Measurements from ENCODE around the gene CDC42EP4. TPM values are rescaled to one million over a fixed set of nuclear protein-coding genes. Genes with fewer than 3 reads are reported as not detected.
"Not testable (repeated sequence)": the region's sequence is repeated elsewhere in the genome, so short reads cannot be mapped to it uniquely, and the experiment has no call there.

CDC42EP4 gene
- total RNA-seq, 1 experiment from 2014 or later = 52.4 TPM

DNA sequence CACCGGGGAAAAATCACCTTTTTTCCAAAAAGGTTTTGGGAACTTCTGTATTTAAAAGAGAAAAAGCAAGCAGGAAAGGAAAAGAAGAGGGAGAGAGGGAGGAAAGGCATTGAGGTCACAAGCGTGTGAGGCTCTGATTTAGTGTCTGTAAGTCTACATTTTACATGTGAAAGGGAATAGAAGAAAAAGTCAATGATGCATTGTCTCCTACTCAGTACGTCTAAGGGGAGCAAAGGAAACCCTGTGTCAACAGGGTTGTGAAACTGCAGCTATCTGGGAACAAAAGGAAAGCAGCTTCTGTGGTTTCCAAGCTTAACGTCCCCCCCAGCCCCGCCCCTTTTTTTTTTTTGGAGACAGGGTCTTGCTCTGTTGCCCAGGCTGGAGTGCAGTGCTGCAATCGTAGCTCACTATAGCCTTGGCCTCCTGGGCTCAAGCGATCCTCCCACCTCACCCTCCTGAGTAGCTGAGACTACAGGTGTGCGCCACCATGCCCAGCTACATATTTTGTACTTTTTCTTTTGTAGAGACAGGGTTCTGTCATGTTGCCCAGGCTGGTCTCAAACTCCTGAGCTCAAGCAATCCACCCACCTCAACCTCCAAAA lies 1.8 kb upstream of the CDC42EP4 start:
- H3K9me3 ChIP-seq = no peaks in the 10 kb centered on the region

DNA sequence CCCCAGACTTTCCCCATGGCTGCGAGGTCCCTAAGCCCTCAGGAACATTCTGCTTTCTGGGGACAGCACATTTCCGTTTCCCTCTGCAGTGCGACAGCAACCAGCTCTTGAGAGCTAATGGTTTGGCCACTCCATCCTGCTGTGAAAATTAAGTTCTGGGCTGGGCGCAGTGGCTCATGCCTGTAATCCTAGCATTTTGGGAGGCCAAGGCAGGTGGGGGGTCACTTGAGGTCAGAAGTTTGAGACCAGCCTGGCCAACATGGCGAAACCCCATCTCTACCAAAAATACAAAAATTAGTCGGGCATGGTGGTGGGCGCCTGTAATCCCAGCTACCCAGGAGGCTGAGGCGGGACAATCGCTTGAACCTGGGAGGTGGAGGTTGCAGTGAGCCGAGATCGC lies 1.1 kb upstream of the CDC42EP4 start:
- H3K9me3 ChIP-seq, DNase-seq, H3K27me3 ChIP-seq, H3K4me3 ChIP-seq: not testable (repeated sequence)
- H3K36me3 ChIP-seq = peaks cover 20% of the 10 kb centered on the region

More for the DNA sequence above, 1.8 kb upstream of the CDC42EP4 start:
- DNase-seq = no peak
- peaks cover 12% of the 10 kb centered on the region for H3K36me3 ChIP-seq
- no peak overlapping the region for H3K4me3 ChIP-seq
- no peaks in the 10 kb centered on the region for H3K27me3 ChIP-seq

DNA sequence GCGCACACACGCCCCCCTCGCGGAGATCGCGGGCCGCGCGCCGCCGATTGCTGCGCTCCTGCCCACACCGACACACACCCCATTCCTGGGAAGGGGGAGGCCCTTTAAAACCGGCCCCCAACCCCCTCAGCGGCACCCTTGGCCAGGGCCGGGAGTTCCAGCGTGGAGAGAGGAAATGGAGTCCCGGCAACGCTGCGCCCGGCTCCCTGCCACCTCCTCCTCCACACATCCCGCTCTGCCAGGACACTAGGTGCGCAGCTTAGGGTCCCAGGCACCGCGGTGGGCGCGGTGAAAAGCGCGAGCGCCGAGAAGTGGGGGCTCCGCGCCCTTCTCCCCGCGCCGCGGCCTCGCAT lies 397 bp downstream of the CDC42EP4 start:
- Histone ChIP-seq H3K9me3 (no peaks in the 10 kb centered on the region), H3K27me3 (no peaks in the 10 kb centered on the region), H3K4me3 (peak overlapping the region; percentile 91), H3K36me3 (peaks cover 28% of the 10 kb centered on the region)
- DNase-seq = peak; percentile 68

DNA sequence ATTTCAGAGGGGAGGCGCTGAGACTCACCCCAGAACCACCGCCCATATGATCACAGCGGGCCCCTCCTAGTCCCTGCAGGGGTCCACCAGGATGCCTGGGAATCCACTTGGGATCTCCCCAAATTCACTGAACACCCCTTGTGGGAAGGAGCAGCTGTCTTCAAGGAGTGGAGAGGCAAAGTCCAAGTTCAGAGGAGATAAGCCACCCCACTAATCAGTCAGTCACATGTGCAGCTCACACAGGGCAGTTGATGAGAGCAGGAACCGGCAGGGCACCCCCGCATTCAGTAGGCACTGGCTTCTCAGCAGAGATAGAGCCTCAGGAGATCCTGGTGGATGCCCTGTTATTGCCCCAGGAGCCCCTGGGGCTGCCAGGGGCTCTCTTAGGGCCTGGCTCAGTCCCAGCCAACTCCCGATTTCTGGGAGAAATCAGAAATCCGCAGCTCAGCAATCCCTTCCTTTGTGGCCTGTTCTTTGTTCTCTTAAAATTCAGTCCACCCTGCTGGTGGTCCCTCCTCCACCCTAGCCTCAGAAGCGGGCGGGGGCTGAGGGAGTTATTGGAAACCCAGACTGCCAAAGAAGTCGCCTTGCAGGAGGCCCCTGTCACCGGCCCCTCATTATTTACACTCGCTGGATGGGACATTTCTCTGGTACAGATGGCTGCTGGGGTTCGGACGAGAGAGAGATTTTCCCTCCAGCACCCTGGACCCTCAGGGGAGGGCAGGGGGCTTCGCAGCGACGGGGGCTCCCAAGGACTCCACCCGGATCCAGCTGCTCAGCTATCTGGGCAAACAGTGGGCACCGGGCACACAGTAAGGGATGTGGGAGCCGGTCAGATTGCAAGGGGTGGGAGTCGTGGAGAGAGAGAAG lies 1.8 kb downstream of the CDC42EP4 start:
- Histone ChIP-seq H3K27me3 (no peaks in the 10 kb centered on the region), H3K4me3 (peak overlapping the region; percentile 91), H3K9me3 (no peaks in the 10 kb centered on the region), H3K36me3 (peaks cover 37% of the 10 kb centered on the region)
- peak; percentile 23 for DNase-seq

DNA sequence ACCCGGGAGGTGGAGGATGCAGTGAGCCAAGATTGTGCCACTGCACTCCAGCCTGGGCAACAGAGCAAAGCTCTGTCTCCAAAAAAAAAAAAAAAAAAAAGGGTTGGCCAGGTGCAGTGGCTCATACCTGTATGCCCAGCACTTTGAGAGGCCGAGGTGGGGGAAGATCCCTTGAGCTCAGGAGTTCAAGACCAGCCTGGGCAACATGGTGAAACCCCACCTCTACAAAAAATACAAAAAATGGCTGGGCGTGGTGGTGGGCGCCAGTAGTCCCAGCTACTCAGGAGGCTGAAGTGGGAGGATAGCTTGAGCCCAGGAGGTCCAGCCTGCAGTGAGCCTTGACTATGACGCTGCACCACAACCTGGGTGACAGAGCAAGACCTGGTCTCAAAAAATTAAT lies 2.8 kb downstream of the CDC42EP4 start:
- H3K9me3 ChIP-seq, H3K27me3 ChIP-seq, H3K4me3 ChIP-seq, DNase-seq: not testable (repeated sequence)
- H3K36me3 ChIP-seq = peaks cover 37% of the 10 kb centered on the region

DNA sequence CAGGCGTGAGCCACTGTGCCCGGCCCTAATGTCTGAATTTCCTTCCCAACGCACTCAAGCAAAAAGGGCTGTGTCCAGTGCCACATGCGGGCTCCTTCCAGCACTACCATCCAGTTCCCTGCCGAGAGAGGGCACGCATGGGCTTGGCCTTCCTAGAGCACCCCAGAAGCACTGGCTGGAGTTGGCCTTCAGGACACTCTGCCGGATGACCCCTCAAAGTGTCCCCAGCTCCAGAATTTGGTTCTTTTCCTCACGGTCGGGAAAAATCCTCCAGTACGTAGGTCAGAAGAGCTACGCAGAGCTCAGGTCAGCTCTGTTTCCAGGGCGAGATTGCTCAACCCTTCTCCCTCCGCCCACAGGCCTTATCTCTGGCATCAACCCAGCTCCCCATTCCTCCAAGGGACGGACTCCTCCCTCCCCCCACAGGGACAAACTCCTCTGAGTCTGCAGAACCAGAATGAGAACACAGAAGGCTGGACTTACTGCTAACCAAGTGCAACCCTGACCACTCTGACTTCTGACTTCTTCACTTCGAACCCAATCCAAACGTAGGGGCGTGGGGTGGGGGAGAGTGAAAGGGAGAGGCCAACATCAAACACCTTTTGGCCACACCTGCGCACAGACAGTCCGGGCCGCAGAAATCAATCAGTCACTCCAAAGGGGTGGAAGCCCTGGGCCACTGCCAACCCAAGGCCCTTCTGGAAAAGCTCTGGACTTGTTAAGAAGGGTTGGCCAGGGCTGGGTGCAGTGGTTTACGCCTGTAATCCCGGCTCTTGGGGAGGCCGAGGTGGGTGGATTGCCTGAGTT lies 3.6 kb downstream of the CDC42EP4 start:
- peaks cover 38% of the 10 kb centered on the region for H3K36me3 ChIP-seq

DNA sequence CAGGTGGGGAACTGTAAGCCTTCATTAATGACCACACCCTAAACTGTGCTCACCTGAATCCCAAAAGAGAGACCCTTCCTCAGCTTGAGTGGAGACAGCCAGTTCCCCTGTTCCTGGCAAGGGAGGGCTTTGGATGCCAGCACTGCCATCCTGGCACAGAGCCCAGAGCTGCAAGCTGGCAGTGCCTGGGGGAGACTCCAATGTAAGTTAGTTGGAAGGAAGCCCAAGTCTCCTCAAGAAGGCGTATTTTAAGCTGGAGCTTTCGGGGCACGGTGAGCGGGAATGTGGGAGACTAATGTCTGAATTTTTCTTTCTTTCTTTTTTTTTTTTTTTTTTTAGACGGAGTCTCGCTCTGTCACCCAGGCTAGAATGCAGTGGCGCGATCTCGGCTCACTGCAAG lies 4.7 kb downstream of the CDC42EP4 start:
- Histone ChIP-seq H3K4me3 (no peak overlapping the region), H3K36me3 (peaks cover 41% of the 10 kb centered on the region), H3K27me3 (no peaks in the 10 kb centered on the region), H3K9me3 (no peaks in the 10 kb centered on the region)
- peak; percentile 55 for DNase-seq

More for the DNA sequence above, 3.6 kb downstream of the CDC42EP4 start:
- H3K27me3 ChIP-seq = no peaks in the 10 kb centered on the region
- H3K9me3 ChIP-seq = no peaks in the 10 kb centered on the region
- H3K4me3 ChIP-seq = no peak overlapping the region
- DNase-seq = peak; percentile 32

DNA sequence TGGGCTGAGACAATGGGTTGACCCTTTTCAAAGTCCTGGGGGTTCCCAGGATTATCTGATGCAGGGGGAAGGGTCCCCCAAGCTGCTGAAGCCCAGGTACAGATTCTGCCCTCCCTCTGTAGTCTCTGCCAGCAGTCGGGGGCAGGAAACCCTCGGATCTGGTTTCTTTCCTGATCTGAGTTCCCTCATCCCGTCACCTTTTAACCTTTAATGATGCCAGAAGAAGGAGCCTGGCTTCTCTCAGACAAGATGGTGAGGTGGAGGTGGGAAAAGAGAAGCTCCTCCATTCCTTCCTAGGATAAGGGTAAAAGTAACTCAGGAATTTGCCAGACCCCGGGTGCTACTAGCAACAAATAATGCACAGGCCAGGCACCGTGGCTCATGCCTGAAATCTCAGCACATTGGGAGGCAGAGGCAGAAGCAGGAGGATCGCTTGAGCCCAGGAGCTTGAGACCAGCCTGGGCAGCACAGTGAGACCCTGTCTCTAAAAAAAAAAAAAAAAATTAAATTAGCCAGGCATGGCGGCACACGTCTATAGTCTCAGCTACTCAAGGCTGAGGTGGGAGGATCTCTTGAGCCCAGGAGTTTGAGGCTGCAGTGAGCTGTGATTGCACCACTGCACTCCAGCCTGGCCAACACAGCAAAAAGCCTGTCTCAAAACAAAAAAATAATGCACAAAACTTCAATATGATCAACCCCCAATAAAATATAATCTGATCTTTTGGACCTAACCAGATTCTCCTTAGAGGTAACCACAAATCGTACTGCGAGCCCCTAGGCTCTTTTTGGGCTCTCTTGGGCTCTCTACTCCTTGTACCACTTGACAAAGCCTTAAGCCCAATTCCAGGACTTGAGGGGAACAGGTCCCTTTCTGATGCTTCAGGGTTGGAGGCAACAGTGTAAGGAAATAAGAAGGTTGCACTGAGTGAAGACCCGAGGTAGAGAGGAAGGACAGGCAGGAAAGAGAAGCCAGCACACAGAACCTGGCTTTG lies 5.7 kb downstream of the CDC42EP4 start:
- Histone ChIP-seq H3K9me3 (no peaks in the 10 kb centered on the region), H3K27me3 (no peaks in the 10 kb centered on the region), H3K4me3 (peak overlapping the region; percentile 36), H3K36me3 (peaks cover 48% of the 10 kb centered on the region)
- no peak for DNase-seq

DNA sequence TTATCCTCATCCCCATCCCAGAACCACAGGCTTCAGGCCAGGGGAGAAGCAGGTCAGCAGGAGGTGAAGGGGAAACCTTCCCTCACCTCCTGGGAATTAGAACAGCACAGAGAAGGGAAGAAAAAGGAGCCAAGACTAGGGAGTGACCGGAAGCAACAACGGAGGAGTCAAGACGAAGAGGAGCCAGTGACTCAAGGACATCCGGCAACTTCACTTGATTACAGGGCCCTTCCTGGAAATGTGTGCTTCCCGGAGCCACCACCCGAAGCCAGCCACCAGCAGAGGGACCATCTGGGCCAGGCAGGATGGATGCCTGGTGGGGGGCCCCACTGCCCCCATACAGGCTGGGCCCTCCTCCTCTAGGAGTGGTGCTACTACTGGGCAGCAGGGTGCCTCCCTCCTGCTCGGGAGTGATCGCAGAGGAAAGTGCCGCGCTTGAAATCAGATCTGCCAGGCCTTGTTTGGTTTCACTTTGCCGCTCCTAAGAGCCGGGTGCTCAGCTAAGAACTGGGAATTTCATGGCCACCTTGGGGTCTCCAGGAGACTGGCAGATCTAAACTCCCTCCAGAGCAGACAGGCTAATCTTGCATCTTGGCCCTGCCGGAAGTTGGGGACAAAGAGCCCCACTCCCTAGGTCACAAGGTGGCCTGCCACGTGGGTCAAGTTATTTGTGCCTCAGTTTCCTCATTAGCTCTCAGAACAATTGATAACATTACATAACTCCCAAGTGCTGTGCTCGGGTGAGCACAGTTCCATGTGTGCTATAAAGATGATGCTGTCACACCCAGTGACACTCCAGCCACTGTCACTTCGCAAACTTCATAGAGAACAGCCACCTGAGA lies 6.6 kb downstream of the CDC42EP4 start:
- H3K36me3 ChIP-seq = peaks cover 47% of the 10 kb centered on the region
- peak overlapping the region; percentile 36 for H3K4me3 ChIP-seq
- H3K27me3 ChIP-seq = no peaks in the 10 kb centered on the region
- peak; percentile 96 for DNase-seq
- H3K9me3 ChIP-seq = no peaks in the 10 kb centered on the region

DNA sequence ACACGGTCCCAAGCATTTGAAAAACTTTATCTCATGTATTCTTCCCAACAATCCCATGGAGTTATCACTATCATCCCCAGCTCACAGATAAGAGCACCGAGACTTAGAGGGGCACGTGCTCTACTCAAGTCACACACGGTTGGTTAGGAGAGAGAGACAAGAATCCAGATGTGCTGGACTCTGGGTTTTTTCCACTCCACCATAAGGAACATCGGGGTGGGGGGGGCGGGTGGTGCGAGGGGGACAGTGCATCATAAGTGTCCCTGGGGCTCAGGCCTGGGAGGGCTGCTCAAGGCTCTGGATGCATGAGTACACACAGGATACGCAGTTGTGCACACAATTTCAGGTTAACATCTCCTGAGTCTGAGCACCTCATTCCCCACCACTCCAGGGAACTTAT lies 7.4 kb downstream of the CDC42EP4 start:
- no peak overlapping the region for H3K4me3 ChIP-seq
- peaks cover 46% of the 10 kb centered on the region for H3K36me3 ChIP-seq
- no peaks in the 10 kb centered on the region for H3K27me3 ChIP-seq
- H3K9me3 ChIP-seq = no peaks in the 10 kb centered on the region
- DNase-seq = no peak

DNA sequence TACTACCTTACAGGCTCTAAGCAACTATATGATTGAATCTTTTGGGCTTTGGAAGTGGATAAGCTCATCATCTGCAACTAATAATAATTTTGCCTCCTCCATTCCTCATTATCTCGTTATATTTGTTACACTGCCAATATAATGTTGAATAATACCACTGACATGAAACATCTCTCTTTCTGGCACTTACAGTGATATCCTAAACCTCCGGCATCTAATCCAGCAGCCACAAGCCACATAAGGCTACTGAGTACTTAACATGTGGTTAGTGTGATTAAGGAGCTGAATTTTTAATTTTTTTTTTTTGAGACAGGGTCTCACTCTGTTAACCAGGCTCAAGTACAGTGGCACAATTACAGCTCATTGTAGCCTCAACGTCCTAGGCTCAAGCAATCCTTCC lies 9.6 kb downstream of the CDC42EP4 start:
- Histone ChIP-seq H3K9me3 (no peaks in the 10 kb centered on the region), H3K4me3 (no peak overlapping the region), H3K27me3 (no peaks in the 10 kb centered on the region), H3K36me3 (peaks cover 39% of the 10 kb centered on the region)
- peak; percentile 65 for DNase-seq

DNA sequence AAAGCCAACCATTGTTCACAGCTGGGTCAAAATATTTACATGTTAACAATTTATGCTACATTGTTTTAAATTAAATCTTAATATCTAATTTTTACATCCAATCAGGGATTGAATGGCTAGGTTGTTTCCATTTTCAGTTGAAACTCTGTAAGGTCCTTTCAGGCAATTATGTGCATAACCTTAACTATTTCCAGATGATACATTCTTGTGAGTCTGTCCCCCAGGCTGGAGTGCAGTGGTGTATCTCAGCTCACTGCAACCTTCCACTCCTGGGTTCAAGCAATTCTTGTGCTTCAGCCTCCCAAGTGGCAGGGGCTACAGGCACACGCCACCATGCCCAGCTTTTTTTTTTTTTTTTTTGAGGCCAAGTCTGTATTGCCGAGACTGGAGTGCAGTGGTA lies 10.4 kb downstream of the CDC42EP4 start:
- Histone ChIP-seq H3K36me3 (peaks cover 32% of the 10 kb centered on the region), H3K27me3 (no peaks in the 10 kb centered on the region), H3K9me3 (no peaks in the 10 kb centered on the region), H3K4me3 (no peak overlapping the region)
- no peak for DNase-seq

DNA sequence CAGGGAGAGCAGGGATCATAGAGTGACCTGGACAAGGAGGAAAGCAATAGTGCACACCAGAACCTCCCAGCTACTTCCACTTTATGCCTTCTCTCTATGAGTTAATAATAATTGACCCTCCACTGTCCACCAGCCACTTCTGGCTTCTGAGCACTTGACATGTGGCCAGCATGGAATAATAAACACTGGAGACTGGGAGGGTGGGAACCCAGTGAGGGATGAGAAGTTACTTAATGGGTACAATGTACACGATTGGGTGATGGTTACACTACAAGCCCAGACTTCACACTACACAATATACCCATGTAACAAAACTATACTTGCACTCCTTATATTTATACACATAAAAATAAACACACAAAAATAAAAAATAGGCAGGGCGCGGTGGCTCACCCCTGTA lies 11.4 kb downstream of the CDC42EP4 start:
- Histone ChIP-seq H3K4me3 (no peak overlapping the region), H3K9me3 (no peaks in the 10 kb centered on the region), H3K27me3 (no peaks in the 10 kb centered on the region), H3K36me3 (peaks cover 29% of the 10 kb centered on the region)
- DNase-seq = no peak

DNA sequence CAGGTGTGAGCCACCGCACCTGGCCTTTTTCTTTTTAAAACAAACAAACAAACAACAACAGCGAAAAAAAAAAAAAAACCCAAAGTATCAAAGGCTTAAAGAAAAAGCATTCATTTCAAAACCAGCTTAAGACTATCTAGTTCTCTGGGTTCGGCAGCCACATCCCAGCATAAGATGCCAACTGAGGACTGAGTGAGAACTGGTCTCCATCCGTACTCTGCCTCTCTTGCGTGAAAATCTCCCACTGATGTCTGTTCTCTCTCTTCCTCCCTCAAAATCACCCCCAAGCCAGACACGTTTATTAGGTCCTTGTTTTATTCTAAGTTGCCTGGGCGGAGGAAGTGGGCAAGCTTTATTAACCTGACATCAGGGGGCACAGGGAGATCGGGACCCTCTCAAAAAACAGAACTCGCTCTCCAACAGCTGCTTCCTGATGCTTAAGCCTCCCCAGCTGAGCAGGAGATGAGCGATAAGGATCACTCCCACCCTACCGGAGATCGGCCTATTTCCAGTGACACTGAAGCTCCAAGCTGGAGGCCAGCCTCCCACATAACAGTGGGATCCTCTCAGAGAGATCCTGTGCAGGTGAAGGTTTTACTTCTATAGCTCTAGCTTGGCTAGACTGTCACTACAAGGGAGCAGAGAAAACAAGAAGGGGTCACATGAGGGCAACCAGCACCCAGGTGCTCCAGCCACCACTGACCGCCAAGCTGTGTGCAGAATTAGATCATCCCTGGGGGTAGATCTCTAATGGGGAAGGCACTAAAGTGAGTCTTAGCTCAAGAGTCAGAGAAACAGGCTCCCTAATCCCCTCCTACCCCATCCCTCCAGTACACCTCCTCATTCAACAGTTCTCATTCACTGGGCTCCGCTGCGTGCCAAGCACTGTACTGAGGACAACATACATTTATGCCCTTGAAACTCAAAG lies 13.6 kb downstream of the CDC42EP4 start:
- no peak overlapping the region for H3K4me3 ChIP-seq
- peaks cover 35% of the 10 kb centered on the region for H3K36me3 ChIP-seq
- no peaks in the 10 kb centered on the region for H3K27me3 ChIP-seq
- no peak for DNase-seq
- no peaks in the 10 kb centered on the region for H3K9me3 ChIP-seq
